Loucy (cell line): ENCODE measurements around the gene PALLD.

Experiments
- CTCF ChIP-seq: fragments of 200-600 bp; sonication (generic); conservative IDR thresholded peaks from 2 replicates; pipeline ENCODE4 v1.5.1; 2014; ENCODE audit warnings: mild to moderate bottlenecking, antibody characterized with exemption, low read length
- EZH2phosphoT487 ChIP-seq: fragments of 200-600 bp; IDR thresholded peaks from 2 replicates; pipeline ENCODE4 v1.6.1; 2018; ENCODE audit warnings: antibody characterized with exemption, mild to moderate bottlenecking, moderate library complexity, borderline replicate concordance

DNA sequence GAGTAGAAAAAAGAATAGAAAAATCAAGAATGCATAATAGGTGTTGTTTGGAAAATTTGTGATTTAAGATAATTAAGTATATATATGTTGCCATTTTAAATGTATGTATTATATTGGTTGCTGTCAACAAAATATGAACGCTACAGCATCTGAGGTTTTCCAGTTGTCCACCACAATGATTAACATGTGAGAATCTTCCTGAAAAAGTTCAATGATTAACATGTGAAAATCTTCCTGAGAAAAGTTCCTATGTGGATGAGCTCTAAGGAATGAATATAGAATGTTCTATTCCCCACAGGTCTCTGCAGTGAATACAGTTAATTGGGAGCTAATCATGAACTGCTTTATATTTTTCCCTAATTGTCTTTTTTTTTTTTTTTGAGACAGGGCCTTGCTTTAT lies 298.5 kb downstream of the PALLD start:
- TF ChIP-seq EZH2phosphoT487 (no peak), CTCF (no peak)
